Activated CD8-positive, alpha-beta memory T cell treated with anti-CD3 and anti-CD28 coated beads, Interleukin-2, amount 10 ng/mL, durations not matched to agents 7 days and 5 days (primary cell): ENCODE data around the gene PARVA. TPM values are rescaled to one million over a fixed set of nuclear protein-coding genes. Genes with fewer than 3 reads are reported as not detected.

ENCODE experiments used
- ATAC-seq: fragments of 150-1000 bp; cut with Tn5 transposase; one replicate; pipeline ENCODE4 v1.10.0; 2021; ENCODE audit warnings: moderate library complexity
- CTCF ChIA-PET: fragments of 350-600 bp; sonication (Branson Sonifier 250); formaldehyde crosslinking; loops from one replicate; lab custom pipeline; 2021; ENCODE audit warnings: antibody characterized with exemption; lab: Charles Lee
- DNase-seq: peaks from one replicate; pipeline ENCODE4 v3.0.0-alpha.2; 2020
- H3K27ac Mint-ChIP-seq: one replicate; pipeline ENCODE4 v1.8.0; 2021; ENCODE audit warnings: mild to moderate bottlenecking, mixed read lengths
- H3K27me3 Mint-ChIP-seq: one replicate; pipeline ENCODE4 v1.8.0; 2021; ENCODE audit warnings: mixed read lengths
- H3K36me3 Mint-ChIP-seq: one replicate; pipeline ENCODE4 v1.8.0; 2021; ENCODE audit warnings: mild to moderate bottlenecking, mixed read lengths
- H3K4me1 Mint-ChIP-seq: one replicate; pipeline ENCODE4 v1.8.0; 2021; ENCODE audit warnings: mixed read lengths
- H3K4me3 Mint-ChIP-seq: one replicate; pipeline ENCODE4 v1.8.0; 2021; ENCODE audit warnings: mild to moderate bottlenecking, moderate library complexity, mixed read lengths
- H3K9me3 Mint-ChIP-seq: one replicate; pipeline ENCODE4 v1.8.0; 2022; ENCODE audit warnings: low read depth, mixed read lengths
- total RNA-seq, 2 experiments: library from RNA; stranded (reverse); gene quantifications; one replicate each; pipeline ENCODE4 v1.2.3, GENCODE V29; 2021

The PARVA gene
- total RNA-seq, 2 experiments from 2014 or later = not detected

- no peak for DNase-seq
- Mint-ChIP-seq H3K4me1 (no peaks in the 10 kb centered on the region), H3K36me3 (no peaks in the 10 kb centered on the region), H3K27ac (no peak overlapping the region), H3K4me3 (no peak overlapping the region), H3K27me3 (peaks cover 12% of the 10 kb centered on the region), H3K9me3 (no peaks in the 10 kb centered on the region)
- CTCF ChIA-PET = no interaction called here
- ATAC-seq = no peak
Observed at GRCh38 chr11:12473381-12473780, 96.0 kb downstream of the PARVA start.

DNA sequence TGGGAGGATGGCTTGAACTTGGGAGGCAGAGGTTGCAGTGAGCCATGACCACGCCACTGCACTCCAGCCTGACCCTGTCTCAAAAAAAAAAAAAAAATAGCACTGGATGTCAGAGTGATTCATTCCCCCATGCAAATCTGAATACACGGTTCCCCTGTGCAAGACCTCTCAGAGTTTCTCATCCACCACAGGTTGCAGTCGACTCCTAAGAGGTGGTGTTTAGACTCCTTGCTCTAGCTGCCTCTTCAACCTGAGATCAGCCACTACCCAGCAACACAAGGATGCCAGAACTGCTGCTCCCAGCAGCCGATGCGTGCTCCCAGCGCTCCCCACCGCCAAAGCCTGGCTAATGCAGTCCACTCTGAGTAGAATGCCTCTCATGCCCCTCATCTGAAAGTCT, 97.5 kb downstream of the PARVA start:
- CTCF ChIA-PET = no interaction called here

GRCh38 chr11:12478743-12479142, 101.4 kb downstream of the PARVA start:
- no peaks in the 10 kb centered on the region for H3K27me3 Mint-ChIP-seq
- no peaks in the 10 kb centered on the region for H3K36me3 Mint-ChIP-seq
- DNase-seq (no peak), ATAC-seq (no peak)
- H3K4me3 Mint-ChIP-seq = no peak overlapping the region
- no peaks in the 10 kb centered on the region for H3K9me3 Mint-ChIP-seq
- no peak overlapping the region for H3K27ac Mint-ChIP-seq
- CTCF ChIA-PET = no interaction called here
- H3K4me1 Mint-ChIP-seq = no peaks in the 10 kb centered on the region

More for the DNA sequence above, 97.5 kb downstream of the PARVA start:
- Mint-ChIP-seq H3K27ac (no peak overlapping the region), H3K4me3 (no peak overlapping the region), H3K36me3 (no peaks in the 10 kb centered on the region), H3K9me3 (no peaks in the 10 kb centered on the region), H3K27me3 (peaks cover 12% of the 10 kb centered on the region), H3K4me1 (no peaks in the 10 kb centered on the region)
- DNase-seq (no peak), ATAC-seq (no peak)

DNA sequence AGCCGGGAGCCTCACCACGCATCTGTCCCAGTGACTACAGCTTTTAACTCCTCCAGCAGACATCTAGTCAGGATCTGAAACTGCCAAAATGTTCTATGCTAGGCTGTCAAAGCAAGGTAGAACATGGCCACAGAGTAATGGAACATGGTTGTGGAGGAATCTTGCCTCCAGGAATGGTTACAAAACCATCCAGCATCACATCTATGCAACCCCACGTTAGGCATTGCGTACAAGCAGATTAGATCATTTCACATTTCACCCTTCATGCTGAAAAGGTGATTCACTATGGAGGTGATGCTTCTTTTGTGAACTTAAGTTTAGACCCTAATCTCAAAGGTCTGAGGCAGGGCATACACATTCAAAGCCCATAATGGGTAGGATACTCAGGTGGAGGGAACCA, 103.0 kb downstream of the PARVA start:
- peaks cover 2% of the 10 kb centered on the region for H3K27me3 Mint-ChIP-seq
- H3K27ac Mint-ChIP-seq = no peak overlapping the region
- no peaks in the 10 kb centered on the region for H3K36me3 Mint-ChIP-seq
- H3K4me1 Mint-ChIP-seq = no peaks in the 10 kb centered on the region
- ATAC-seq = no peak
- no peak overlapping the region for H3K4me3 Mint-ChIP-seq
- DNase-seq = no peak
- H3K9me3 Mint-ChIP-seq = no peaks in the 10 kb centered on the region
- CTCF ChIA-PET = no interaction called here

DNA sequence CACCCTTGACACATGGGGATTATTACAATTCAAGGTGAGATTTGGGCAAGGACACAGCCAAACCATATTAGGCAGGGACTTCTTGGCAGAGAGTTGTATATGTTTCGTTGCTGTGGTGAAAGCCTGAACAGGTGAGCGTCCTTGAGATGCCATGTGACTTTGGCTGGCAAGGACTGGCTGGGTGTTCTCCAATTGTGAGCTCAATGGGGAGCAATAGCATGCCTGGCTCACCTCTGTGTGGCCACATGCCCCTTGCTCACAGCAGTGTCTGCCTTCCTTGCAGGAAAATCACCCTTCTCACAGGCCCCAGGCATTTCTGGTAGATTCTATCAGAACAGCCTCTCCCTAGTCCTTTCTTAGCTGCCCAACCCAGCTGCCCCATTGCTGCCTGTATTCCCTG, 105.5 kb downstream of the PARVA start:
- Mint-ChIP-seq H3K4me3 (no peak overlapping the region), H3K36me3 (no peaks in the 10 kb centered on the region), H3K27me3 (peaks cover 2% of the 10 kb centered on the region), H3K9me3 (no peaks in the 10 kb centered on the region), H3K27ac (no peak overlapping the region), H3K4me1 (no peaks in the 10 kb centered on the region)
- DNase-seq (no peak), ATAC-seq (no peak)
- CTCF ChIA-PET = no interaction called here

DNA sequence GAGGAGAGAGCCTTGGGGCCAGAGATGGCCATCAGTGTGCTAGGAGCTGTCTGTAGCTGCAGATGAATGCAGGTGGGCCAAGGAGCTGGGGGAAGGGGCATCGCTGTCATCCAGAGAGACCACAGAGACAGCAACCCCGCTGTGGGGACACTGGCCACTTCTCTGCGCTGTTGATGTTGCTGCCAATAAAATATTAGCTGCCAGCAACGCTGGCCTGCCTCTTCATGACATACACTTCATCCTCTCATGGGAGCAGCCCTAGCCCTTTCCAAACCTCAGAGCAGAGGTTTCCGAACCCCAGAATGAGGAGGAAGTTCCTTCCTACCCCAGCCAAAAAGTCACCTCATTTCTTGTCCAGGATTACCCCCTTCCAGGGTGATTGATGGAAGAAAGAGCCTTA, 106.2 kb downstream of the PARVA start:
- no peak for ATAC-seq
- Mint-ChIP-seq H3K9me3 (peaks cover under 1% of the 10 kb centered on the region), H3K27me3 (peaks cover 2% of the 10 kb centered on the region), H3K27ac (no peak overlapping the region), H3K4me3 (no peak overlapping the region), H3K36me3 (no peaks in the 10 kb centered on the region), H3K4me1 (no peaks in the 10 kb centered on the region)
- CTCF ChIA-PET = no interaction called here
- DNase-seq = no peak

DNA sequence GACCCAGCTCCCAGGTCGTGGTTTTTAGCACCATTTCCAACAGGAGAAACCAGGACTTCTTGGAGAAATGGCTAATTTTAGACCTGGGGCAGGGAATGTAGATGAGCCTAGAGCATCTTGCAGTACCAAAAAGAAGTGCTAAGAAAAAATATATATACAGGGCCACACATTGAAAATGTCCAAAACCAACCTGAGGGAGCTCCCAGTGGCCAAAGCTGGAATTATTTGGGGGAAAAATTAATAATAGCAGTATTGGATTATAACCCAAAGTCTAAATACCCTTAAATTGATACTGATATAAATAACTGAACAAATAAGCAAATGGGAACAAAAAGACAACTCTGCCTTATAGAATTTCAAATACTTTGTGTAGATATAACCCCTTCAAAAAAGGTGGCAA, 108.0 kb downstream of the PARVA start:
- Mint-ChIP-seq H3K27ac (no peak overlapping the region), H3K9me3 (peaks cover 9% of the 10 kb centered on the region), H3K4me1 (no peaks in the 10 kb centered on the region), H3K4me3 (no peak overlapping the region), H3K27me3 (peaks cover 2% of the 10 kb centered on the region), H3K36me3 (peaks cover 2% of the 10 kb centered on the region)
- ATAC-seq (no peak), DNase-seq (no peak)
- CTCF ChIA-PET = no interaction called here

- Mint-ChIP-seq H3K4me3 (no peak overlapping the region), H3K9me3 (peaks cover 9% of the 10 kb centered on the region), H3K4me1 (no peaks in the 10 kb centered on the region), H3K27ac (no peak overlapping the region), H3K36me3 (peaks cover 2% of the 10 kb centered on the region), H3K27me3 (peaks cover 7% of the 10 kb centered on the region)
- ATAC-seq = no peak
- DNase-seq = no peak
- CTCF ChIA-PET = no interaction called here
Observed at GRCh38 chr11:12489246-12489772, 111.9 kb downstream of the PARVA start.

GRCh38 chr11:12494699-12495098, 117.3 kb downstream of the PARVA start:
- Mint-ChIP-seq H3K9me3 (peaks cover under 1% of the 10 kb centered on the region), H3K27ac (no peak overlapping the region), H3K4me1 (no peaks in the 10 kb centered on the region), H3K36me3 (no peaks in the 10 kb centered on the region), H3K4me3 (no peak overlapping the region), H3K27me3 (peaks cover 18% of the 10 kb centered on the region)
- CTCF ChIA-PET = no interaction called here
- ATAC-seq (no peak), DNase-seq (no peak)

GRCh38 chr11:12496181-12497025, 119.0 kb downstream of the PARVA start:
- Mint-ChIP-seq H3K9me3 (no peaks in the 10 kb centered on the region), H3K36me3 (no peaks in the 10 kb centered on the region), H3K27me3 (peaks cover 18% of the 10 kb centered on the region), H3K27ac (no peak overlapping the region), H3K4me1 (no peaks in the 10 kb centered on the region), H3K4me3 (no peak overlapping the region)
- DNase-seq (no peak), ATAC-seq (no peak)
- CTCF ChIA-PET = no interaction called here

DNA sequence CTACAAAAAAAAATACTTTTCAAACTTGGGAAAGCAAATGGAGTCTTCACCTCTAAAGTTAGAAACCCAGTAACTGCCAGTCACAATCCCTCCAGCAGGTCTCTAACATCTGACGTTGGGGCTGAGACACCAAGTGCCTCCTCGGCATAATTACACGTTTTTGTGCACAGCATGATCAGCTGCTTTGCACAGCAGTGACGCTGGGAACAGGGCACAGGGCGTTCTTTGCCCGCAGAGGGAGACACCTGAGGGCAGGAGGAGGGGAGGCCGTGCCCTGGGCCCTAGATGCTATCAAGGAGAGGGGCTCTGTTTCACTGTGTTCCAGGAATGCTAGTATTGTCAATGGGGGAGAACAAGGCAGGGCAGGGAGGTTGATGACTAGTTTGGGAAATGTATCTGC, 120.1 kb downstream of the PARVA start:
- no peak overlapping the region for H3K4me3 Mint-ChIP-seq
- no peaks in the 10 kb centered on the region for H3K9me3 Mint-ChIP-seq
- ATAC-seq (no peak), DNase-seq (no peak)
- CTCF ChIA-PET = no interaction called here
- H3K27ac Mint-ChIP-seq = no peak overlapping the region
- H3K27me3 Mint-ChIP-seq = peaks cover 18% of the 10 kb centered on the region
- H3K36me3 Mint-ChIP-seq = no peaks in the 10 kb centered on the region
- no peaks in the 10 kb centered on the region for H3K4me1 Mint-ChIP-seq

DNA sequence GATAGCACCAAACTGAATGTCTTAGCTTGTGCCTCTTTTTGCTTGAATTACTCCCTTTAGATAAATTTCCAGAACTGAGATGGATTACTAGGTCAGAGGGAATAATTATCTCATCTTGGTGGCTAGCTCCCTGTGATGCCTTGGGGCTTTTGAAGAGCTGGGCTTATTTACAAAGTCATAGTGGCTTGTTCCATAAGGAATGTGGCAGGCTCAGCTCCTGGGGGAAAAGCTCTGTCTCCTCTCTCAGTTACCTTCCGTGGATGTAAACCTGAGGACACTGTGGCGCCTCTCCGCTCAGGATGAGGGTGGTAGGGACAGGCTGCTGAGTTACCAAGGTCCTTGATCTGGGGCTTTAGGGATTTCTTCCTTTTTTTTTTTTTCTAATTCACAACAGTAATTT, 121.7 kb downstream of the PARVA start:
- CTCF ChIA-PET = no interaction called here
- Mint-ChIP-seq H3K9me3 (no peaks in the 10 kb centered on the region), H3K4me3 (no peak overlapping the region), H3K27me3 (peaks cover 14% of the 10 kb centered on the region), H3K27ac (no peak overlapping the region), H3K36me3 (no peaks in the 10 kb centered on the region), H3K4me1 (no peaks in the 10 kb centered on the region)
- no peak for DNase-seq
- ATAC-seq = no peak

GRCh38 chr11:12502046-12502445, 124.7 kb downstream of the PARVA start:
- H3K36me3 Mint-ChIP-seq = no peaks in the 10 kb centered on the region
- no peak overlapping the region for H3K4me3 Mint-ChIP-seq
- no peak overlapping the region for H3K27ac Mint-ChIP-seq
- peaks cover 2% of the 10 kb centered on the region for H3K27me3 Mint-ChIP-seq
- no peaks in the 10 kb centered on the region for H3K9me3 Mint-ChIP-seq
- CTCF ChIA-PET = no interaction called here
- H3K4me1 Mint-ChIP-seq = no peaks in the 10 kb centered on the region
- ATAC-seq (no peak), DNase-seq (no peak)

- H3K4me3 Mint-ChIP-seq = no peak overlapping the region
- CTCF ChIA-PET = no interaction called here
- H3K27ac Mint-ChIP-seq = no peak overlapping the region
- H3K9me3 Mint-ChIP-seq = no peaks in the 10 kb centered on the region
- no peaks in the 10 kb centered on the region for H3K36me3 Mint-ChIP-seq
- ATAC-seq = no peak
- H3K4me1 Mint-ChIP-seq = no peaks in the 10 kb centered on the region
- H3K27me3 Mint-ChIP-seq = no peaks in the 10 kb centered on the region
- DNase-seq = no peak
Observed at GRCh38 chr11:12503039-12503484, 125.7 kb downstream of the PARVA start.
